ENCODE data around the gene ZBBX.

DNA sequence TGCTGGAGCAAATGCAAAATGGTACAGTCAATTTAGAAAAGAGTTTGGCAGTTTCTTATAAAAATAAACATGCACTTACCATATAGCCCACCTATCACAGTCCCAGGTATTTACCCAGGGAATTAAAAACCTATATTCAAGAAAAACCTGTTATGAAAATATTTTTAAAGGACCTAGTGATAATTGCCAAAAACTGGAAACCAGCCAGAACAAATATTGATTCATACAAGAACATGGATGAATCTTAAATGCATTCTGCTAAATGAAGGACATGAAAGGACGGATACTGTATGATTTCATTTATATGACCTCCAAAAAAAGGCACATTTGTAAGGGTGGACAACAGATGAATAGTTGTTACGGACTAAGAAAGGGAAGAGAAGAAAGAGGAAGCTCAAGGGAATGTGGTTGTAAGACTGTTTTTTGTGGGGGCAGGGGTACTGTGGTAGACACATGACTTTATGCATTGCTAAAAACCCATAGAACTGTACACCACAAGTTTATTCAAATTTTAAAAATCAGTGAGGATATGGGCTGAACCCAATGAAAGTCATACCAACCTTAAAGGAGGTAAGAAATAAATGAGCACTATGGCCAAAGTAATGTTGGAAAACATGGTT is 61.0 kb downstream of the ZBBX start:
- TF ChIP-seq, protein P1, sequence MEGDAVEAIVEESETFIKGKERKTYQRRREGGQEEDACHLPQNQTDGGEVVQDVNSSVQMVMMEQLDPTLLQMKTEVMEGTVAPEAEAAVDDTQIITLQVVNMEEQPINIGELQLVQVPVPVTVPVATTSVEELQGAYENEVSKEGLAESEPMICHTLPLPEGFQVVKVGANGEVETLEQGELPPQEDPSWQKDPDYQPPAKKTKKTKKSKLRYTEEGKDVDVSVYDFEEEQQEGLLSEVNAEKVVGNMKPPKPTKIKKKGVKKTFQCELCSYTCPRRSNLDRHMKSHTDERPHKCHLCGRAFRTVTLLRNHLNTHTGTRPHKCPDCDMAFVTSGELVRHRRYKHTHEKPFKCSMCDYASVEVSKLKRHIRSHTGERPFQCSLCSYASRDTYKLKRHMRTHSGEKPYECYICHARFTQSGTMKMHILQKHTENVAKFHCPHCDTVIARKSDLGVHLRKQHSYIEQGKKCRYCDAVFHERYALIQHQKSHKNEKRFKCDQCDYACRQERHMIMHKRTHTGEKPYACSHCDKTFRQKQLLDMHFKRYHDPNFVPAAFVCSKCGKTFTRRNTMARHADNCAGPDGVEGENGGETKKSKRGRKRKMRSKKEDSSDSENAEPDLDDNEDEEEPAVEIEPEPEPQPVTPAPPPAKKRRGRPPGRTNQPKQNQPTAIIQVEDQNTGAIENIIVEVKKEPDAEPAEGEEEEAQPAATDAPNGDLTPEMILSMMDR (conservative IDR thresholded peaks at IDR 0.05; ENCODE audit: low read depth, low read length), result no peak
- no peak for TF ChIP-seq EZH2 (IDR thresholded peaks at IDR 0.05; ENCODE audit: low read length, unreplicated experiment)

All from PC-3 (cell line).